ENCODE results near the gene DNAH10. TPM values are rescaled to one million over a fixed set of nuclear protein-coding genes. Genes with fewer than 3 reads are reported as not detected.

The DNAH10 gene
- total RNA-seq, 1 experiment from 2014 or later = 0.14 TPM

GRCh38 chr12:123900871-123901376 is 138.8 kb downstream of the DNAH10 start:
- no peak for DNase-seq
- Mint-ChIP-seq H3K36me3 (ENCODE audit: insufficient read depth, unreplicated experiment) (no peaks in the 10 kb centered on the region), H3K9me3 (ENCODE audit: low read depth, unreplicated experiment) (no peaks in the 10 kb centered on the region), H3K27ac (ENCODE audit: unreplicated experiment) (no peak overlapping the region), H3K4me3 (ENCODE audit: low read depth, unreplicated experiment) (no peak overlapping the region), H3K4me1 (ENCODE audit: low read depth, unreplicated experiment) (peaks cover 8% of the 10 kb centered on the region), H3K27me3 (ENCODE audit: unreplicated experiment) (peaks cover 95% of the 10 kb centered on the region)
- no TSS peak for BruUV-seq (replicated peaks)
- intact Hi-C loops (cut with micrococcal nuclease; ENCODE audit: unreplicated experiment) = no loop called here
- no peak for TF ChIP-seq CTCF (IDR thresholded peaks at IDR 0.05; ENCODE audit: unreplicated experiment)
- CTCF ChIA-PET = no interaction called here

- CTCF ChIA-PET = no interaction called here
- Mint-ChIP-seq H3K9me3 (ENCODE audit: low read depth, unreplicated experiment) (no peaks in the 10 kb centered on the region), H3K27me3 (ENCODE audit: unreplicated experiment) (peaks cover 91% of the 10 kb centered on the region), H3K4me1 (ENCODE audit: low read depth, unreplicated experiment) (peaks cover 8% of the 10 kb centered on the region), H3K4me3 (ENCODE audit: low read depth, unreplicated experiment) (no peak overlapping the region), H3K27ac (ENCODE audit: unreplicated experiment) (no peak overlapping the region), H3K36me3 (ENCODE audit: insufficient read depth, unreplicated experiment) (no peaks in the 10 kb centered on the region)
- intact Hi-C loops (cut with micrococcal nuclease; ENCODE audit: unreplicated experiment) = no loop called here
- no peak for DNase-seq
- no TSS peak for BruUV-seq (replicated peaks)
- TF ChIP-seq CTCF (IDR thresholded peaks at IDR 0.05; ENCODE audit: unreplicated experiment) = no peak
These were observed 140.7 kb downstream of the DNAH10 start for GRCh38 chr12:123902821-123903220.

- H3K4me3 Mint-ChIP-seq (ENCODE audit: low read depth, unreplicated experiment) = no peak overlapping the region
- intact Hi-C loops (cut with micrococcal nuclease; ENCODE audit: unreplicated experiment) = no loop called here
- no peak for TF ChIP-seq CTCF (IDR thresholded peaks at IDR 0.05; ENCODE audit: unreplicated experiment)
- H3K4me1 Mint-ChIP-seq (ENCODE audit: low read depth, unreplicated experiment) = peaks cover 8% of the 10 kb centered on the region
- no peak for DNase-seq
- CTCF ChIA-PET = interaction anchor here (1.5 kb wide), 1 partner anchor 129 kb away, joined by 3 read pairs; no protein-coding TSS in a partner anchor
- H3K36me3 Mint-ChIP-seq (ENCODE audit: insufficient read depth, unreplicated experiment) = no peaks in the 10 kb centered on the region
- BruUV-seq (replicated peaks) = no TSS peak
- no peak overlapping the region for H3K27ac Mint-ChIP-seq (ENCODE audit: unreplicated experiment)
- no peaks in the 10 kb centered on the region for H3K9me3 Mint-ChIP-seq (ENCODE audit: low read depth, unreplicated experiment)
- H3K27me3 Mint-ChIP-seq (ENCODE audit: unreplicated experiment) = peaks cover 91% of the 10 kb centered on the region
These were observed 141.4 kb downstream of the DNAH10 start for GRCh38 chr12:123903301-123904065.

- CTCF ChIA-PET = interaction anchor here (0.5 to 1.2 kb wide), 6 partner anchors 21 to 405 kb away, joined by 3 to 13 read pairs (median 4); no protein-coding TSS in a partner anchor
- H3K27ac Mint-ChIP-seq (ENCODE audit: unreplicated experiment) = no peak overlapping the region
- intact Hi-C loops (cut with micrococcal nuclease; ENCODE audit: unreplicated experiment) = loop anchor here (1.0 kb wide), 2 partner anchors 79 to 127 kb away; no protein-coding TSS in a partner anchor
- no peaks in the 10 kb centered on the region for H3K36me3 Mint-ChIP-seq (ENCODE audit: insufficient read depth, unreplicated experiment)
- H3K27me3 Mint-ChIP-seq (ENCODE audit: unreplicated experiment) = peaks cover 91% of the 10 kb centered on the region
- H3K9me3 Mint-ChIP-seq (ENCODE audit: low read depth, unreplicated experiment) = no peaks in the 10 kb centered on the region
- DNase-seq = peak; percentile 74
- BruUV-seq (replicated peaks) = no TSS peak
- H3K4me3 Mint-ChIP-seq (ENCODE audit: low read depth, unreplicated experiment) = no peak overlapping the region
- peak; percentile 78 for TF ChIP-seq CTCF (IDR thresholded peaks at IDR 0.05; ENCODE audit: unreplicated experiment)
- peaks cover 8% of the 10 kb centered on the region for H3K4me1 Mint-ChIP-seq (ENCODE audit: low read depth, unreplicated experiment)
These were observed 143.3 kb downstream of the DNAH10 start for GRCh38 chr12:123905319-123905925.

All from Calu3 (cell line).